K562 (cell line): ENCODE data around the gene KTN1. TPM values are rescaled to one million over a fixed set of nuclear protein-coding genes. Genes with fewer than 3 reads are reported as not detected.
A peak's percentile ranks its signal among the peaks of the same experiment; 100 is the strongest.

ENCODE experiments used
- AFF1 ChIP-seq, 2 experiments: fragments of 450-650 bp; IDR thresholded peaks; 2 replicates each; pipeline ENCODE4 v1.6.1; 2018; ENCODE audit warnings: mild to moderate bottlenecking in 2 of 2, low read depth in 1 of 2; ENCODE audit not compliant: partially characterized antibody in 2 of 2
- ASH1L ChIP-seq: fragments of 450-650 bp; IDR thresholded peaks from 2 replicates; pipeline ENCODE4 v1.6.1; 2018; ENCODE audit warnings: borderline replicate concordance, mild to moderate bottlenecking, low read depth; ENCODE audit not compliant: partially characterized antibody
- FOXP4 ChIP-seq: sonication (generic); formaldehyde crosslinking; IDR thresholded peaks from 2 replicates; pipeline ENCODE4 v1.8.0; 2022; ENCODE audit warnings: mild to moderate bottlenecking, missing genetic modification reagents, borderline replicate concordance
- GMEB1 ChIP-seq: fragments of 250-450 bp; sonication (Bioruptor Pico); IDR thresholded peaks from 2 replicates; pipeline ENCODE4 v1.4.0; 2020; ENCODE audit warnings: mild to moderate bottlenecking
- HDAC2 ChIP-seq: fragments of 450-650 bp; IDR thresholded peaks from 2 replicates; pipeline ENCODE4 v1.6.1; 2016; ENCODE audit warnings: mild to moderate bottlenecking
- HMGN3 ChIP-seq: IDR thresholded peaks from 2 replicates; pipeline ENCODE4 v1.6.1; 2011; ENCODE audit warnings: borderline replicate concordance, low read depth, mild to moderate bottlenecking, mixed read lengths, low read length; ENCODE audit not compliant: insufficient read length; ENCODE audit errors: extremely low read depth
- L3MBTL2 ChIP-seq: fragments of 450-650 bp; IDR thresholded peaks from 2 replicates; pipeline ENCODE4 v1.6.1; 2016; ENCODE audit warnings: mild to moderate bottlenecking, moderate library complexity
- MBD2 ChIP-seq: sonication (generic); IDR thresholded peaks from 2 replicates; pipeline ENCODE4 v1.6.1; 2016; ENCODE audit warnings: low read depth, borderline replicate concordance
- MTA2 ChIP-seq: fragments of 450-650 bp; IDR thresholded peaks from 2 replicates; pipeline ENCODE4 v1.6.1; 2016; ENCODE audit warnings: low read depth
- NRF1 ChIP-seq, 2 experiments: fragments of 450-650 bp; IDR thresholded peaks in 1 of 2; conservative IDR thresholded peaks in 1 of 2; 2 replicates each; pipeline ENCODE4 v1.6.1; 2014; ENCODE audit warnings: mild to moderate bottlenecking in 2 of 2
- PHF20 ChIP-seq: fragments of 450-650 bp; IDR thresholded peaks from 2 replicates; pipeline ENCODE4 v1.6.1; 2018; ENCODE audit not compliant: partially characterized antibody
- PHF8 ChIP-seq: fragments of 200-600 bp; sonication (generic); IDR thresholded peaks from 2 replicates; pipeline ENCODE4 v1.6.1; 2012; ENCODE audit warnings: mixed run types, mild to moderate bottlenecking, inconsistent platforms, low read length, moderate library complexity, borderline replicate concordance
- POLR2A ChIP-seq: fragments of 450-650 bp; conservative IDR thresholded peaks from 2 replicates; pipeline ENCODE4 v1.6.1; 2016
- SMAD4 ChIP-seq: fragments of 250-450 bp; sonication (Bioruptor Pico); conservative IDR thresholded peaks from 2 replicates; pipeline ENCODE4 v1.8.0; 2021; ENCODE audit warnings: inconsistent platforms, mild to moderate bottlenecking, moderate library complexity
- SMARCA4 ChIP-seq: fragments of 450-650 bp; IDR thresholded peaks from 2 replicates; pipeline ENCODE4 v1.6.1; 2016
- SNAPC5 ChIP-seq: fragments of 250-450 bp; sonication (Bioruptor Pico); IDR thresholded peaks from 2 replicates; pipeline ENCODE4 v1.8.0; 2021; ENCODE audit warnings: moderate library complexity, mild to moderate bottlenecking, inconsistent platforms
- SUPT5H ChIP-seq: fragments of 450-650 bp; IDR thresholded peaks from 2 replicates; pipeline ENCODE4 v1.6.1; 2016
- TCF7L2 ChIP-seq: fragments of 150-350 bp; IDR thresholded peaks from 2 replicates; pipeline ENCODE4 v1.6.1; 2016; ENCODE audit warnings: low read depth, mild to moderate bottlenecking, low read length, moderate library complexity
- TEAD2 ChIP-seq: fragments of 450-650 bp; IDR thresholded peaks from 2 replicates; pipeline ENCODE4 v1.6.1; 2016; ENCODE audit warnings: missing genetic modification characterization, control low read depth, missing compliant biosample characterization
- ZNF3 ChIP-seq: fragments of 250-450 bp; sonication (Bioruptor Pico); IDR thresholded peaks from 2 replicates; pipeline ENCODE4 v1.5.0; 2021; ENCODE audit warnings: mild to moderate bottlenecking, moderate library complexity
- ZNF717 ChIP-seq: fragments of 250-450 bp; sonication (Bioruptor Pico); IDR thresholded peaks from 2 replicates; pipeline ENCODE4 v1.5.0; 2021
- ZNF780A ChIP-seq: fragments of 250-450 bp; sonication (Bioruptor Pico); IDR thresholded peaks from 2 replicates; pipeline ENCODE4 v1.5.0; 2021; ENCODE audit warnings: mild to moderate bottlenecking
- polyA plus RNA-seq, 8 experiments: library from polyadenylated mRNA; depleted of rRNA in 4 of 8; stranded (reverse) in 5 of 8; unstranded in 3 of 8; fragments of >200 nt; fragmentation: Nextera tagmentation in 2 of 8; fragmentation: Illumina TruSeq in 1 of 8; extraction: Ambion mirVana in 2 of 8; extraction: Trizol in 1 of 8; gene quantifications; 2 replicates each; pipeline versions ENCODE4 v1.2.1 to v1.2.3, GENCODE V29; 2011 to 2014; ENCODE audit warnings: inconsistent platforms in 1 of 8, missing spikeins in 1 of 8
- total RNA-seq, 7 experiments: library from RNA; depleted of rRNA in 6 of 7; stranded (reverse); fragments of >200 nt in 6 of 7; fragmentation: Illumina TruSeq in 2 of 7; extraction: Trizol in 2 of 7; gene quantifications; 2 replicates each; pipeline versions ENCODE4 v1.2.1 to v1.2.3, GENCODE V29; 2011 to 2021; ENCODE audit warnings: low replicate concordance in 1 of 7

KTN1 gene
- total and polyA plus RNA-seq, 9 of the 15 experiments (the other 6 are each of a cell fraction or from before 2014, with no cell fraction given), result 34.8 to 120 (median 63.6) TPM

- peak; percentile 88 for TF ChIP-seq SMAD4 (CRISPR knock-in tag)
- no peak for TF ChIP-seq SNAPC5 (CRISPR knock-in tag)
- peak; percentile 66 for TF ChIP-seq GMEB1 (CRISPR knock-in tag)
- TF ChIP-seq SMARCA4, result no peak
- no peak for TF ChIP-seq TEAD2 (tag)
- TF ChIP-seq PHF20, result peak; percentile 9
- peak; percentile 21; the same call in 1 of the 2 replicates for TF ChIP-seq MBD2
- TF ChIP-seq POLR2A, result peak; percentile 65
- TF ChIP-seq HDAC2, result peak; percentile 55; the same call in 1 of the 2 replicates
- no peak for TF ChIP-seq ASH1L
- no peak for TF ChIP-seq ZNF3
- TF ChIP-seq ZNF780A (CRISPR knock-in tag), result no peak
- peak; percentile 54; the same call in 1 of the 2 replicates for TF ChIP-seq TCF7L2
- no peak for TF ChIP-seq ZNF717
- no peak for TF ChIP-seq AFF1 (IDR thresholded peaks at IDR 0.05; ENCODE audit: low read depth in 1 of 2, partially characterized antibody in 2 of 2)
- TF ChIP-seq NRF1 (conservative IDR thresholded peaks at IDR 0.05 in 1 of 2, IDR thresholded peaks at IDR 0.05 in 1 of 2), result peak; percentile 75 to 80
- no peak for TF ChIP-seq FOXP4
- peak; percentile 18 for TF ChIP-seq HMGN3
- TF ChIP-seq PHF8, result peak; percentile 54; the same call in 1 of the 2 replicates
- TF ChIP-seq SUPT5H, result peak; percentile 43
- peak; percentile 47; the same call in 1 of the 2 replicates for TF ChIP-seq L3MBTL2
- TF ChIP-seq MTA2, result no peak
Measured at GRCh38 chr14:55579724-55580469, at the start of gene KTN1 (continued).
